ENCODE measurements around the gene SAMD10.
A peak's percentile ranks its signal among the peaks of the same experiment; 100 is the strongest.
"Not testable (repeated sequence)": the region's sequence is repeated elsewhere in the genome, so short reads cannot be mapped to it uniquely, and the experiment has no call there.

The SAMD10 gene

GRCh38 chr20:64000906-64001305, 21.5 kb upstream of the SAMD10 start:
- DNase-seq: no peak

- no peak for DNase-seq
Measured at GRCh38 chr20:63982937-63983336, 3.5 kb upstream of the SAMD10 start.

- DNase-seq: peak; percentile 94
Measured at GRCh38 chr20:63980806-63981728, 1.6 kb upstream of the SAMD10 start, which contains the start of gene PRPF6. Gene PRPF6 (plus strand): TSS chr20:63981132. CDS start chr20:63981246, 114 bp downstream.

GRCh38 chr20:63980317-63980805, 919 bp upstream of the SAMD10 start:
- DNase-seq: peak; percentile 53

GRCh38 chr20:63979229-63979556, 249 bp downstream of the SAMD10 start:
- no peak for DNase-seq

- peak; percentile 42 for DNase-seq
Measured at GRCh38 chr20:63978319-63979228, 868 bp downstream of the SAMD10 start.

GRCh38 chr20:63977739-63978276, 1.6 kb downstream of the SAMD10 start:
- peak; percentile 68 for DNase-seq

- DNase-seq: no peak
Measured at GRCh38 chr20:63976980-63977738, 2.3 kb downstream of the SAMD10 start.

GRCh38 chr20:63976511-63976910, 2.9 kb downstream of the SAMD10 start:
- DNase-seq: not testable (repeated sequence)

GRCh38 chr20:63974402-63975200, 4.8 kb downstream of the SAMD10 start:
- no peak for DNase-seq

GRCh38 chr20:63973636-63974401, 5.6 kb downstream of the SAMD10 start:
- DNase-seq: peak; percentile 61

GRCh38 chr20:63973160-63973479, 6.3 kb downstream of the SAMD10 start:
- no peak for DNase-seq

- no peak for DNase-seq
Measured at GRCh38 chr20:63972312-63973159, 6.9 kb downstream of the SAMD10 start.

- not testable (repeated sequence) for DNase-seq
Measured at GRCh38 chr20:63971960-63972311, 7.5 kb downstream of the SAMD10 start.

- DNase-seq: no peak
Measured at GRCh38 chr20:63970714-63971431, 8.6 kb downstream of the SAMD10 start.

- peak; percentile 56 for DNase-seq
Measured at GRCh38 chr20:63969838-63970713, 9.4 kb downstream of the SAMD10 start, which contains the start of gene ZNF512B. Gene ZNF512B (minus strand): TSS chr20:63969930. CDS start chr20:63967950, 1,980 bp downstream.

- DNase-seq: no peak
Measured at GRCh38 chr20:63968928-63969760, 10.3 kb downstream of the SAMD10 start.

Data from CD4-positive, alpha-beta T cell treated with Interleukin-4 for 4 hours (primary cell).